ENCODE results near the gene COMMD1. TPM values are rescaled to one million over a fixed set of nuclear protein-coding genes. Genes with fewer than 3 reads are reported as not detected.
"Not testable (repeated sequence)": the region's sequence is repeated elsewhere in the genome, so short reads cannot be mapped to it uniquely, and the experiment has no call there.

Gene COMMD1
- total RNA-seq, 1 donor from 2014 or later, result 33.0 TPM

DNA sequence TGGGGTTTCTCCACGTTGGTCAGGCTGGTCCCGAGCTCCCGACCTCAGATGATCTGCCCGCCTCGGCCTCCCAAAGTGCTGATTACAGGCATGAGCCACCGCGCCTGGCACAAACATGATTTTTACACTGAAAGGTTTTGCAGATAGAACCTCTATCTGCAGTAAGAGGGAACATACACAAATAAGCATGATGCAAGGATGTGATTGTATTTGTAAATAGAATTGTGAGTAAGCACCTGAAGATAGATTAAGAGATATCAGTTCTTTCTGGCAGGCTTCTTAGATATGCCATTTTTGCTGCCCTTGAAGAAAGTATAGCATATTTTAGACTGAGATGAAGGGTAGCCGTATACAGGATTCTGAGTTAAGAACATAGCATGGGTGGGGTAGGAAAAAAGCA is 3.6 kb downstream of the COMMD1 start:
- peaks cover 2% of the 10 kb centered on the region for H3K36me3 Mint-ChIP-seq (ENCODE audit: insufficient read depth)
- no peak for DNase-seq (ENCODE audit: low spot score, unreplicated experiment)
- no peaks in the 10 kb centered on the region for H3K9me3 Mint-ChIP-seq (ENCODE audit: low read depth)
- no peak overlapping the region for H3K27ac Mint-ChIP-seq
- H3K27me3 Mint-ChIP-seq, result no peaks in the 10 kb centered on the region
- peaks cover 3% of the 10 kb centered on the region for H3K4me1 Mint-ChIP-seq (ENCODE audit: low read depth)
- TF ChIP-seq, protein P1, sequence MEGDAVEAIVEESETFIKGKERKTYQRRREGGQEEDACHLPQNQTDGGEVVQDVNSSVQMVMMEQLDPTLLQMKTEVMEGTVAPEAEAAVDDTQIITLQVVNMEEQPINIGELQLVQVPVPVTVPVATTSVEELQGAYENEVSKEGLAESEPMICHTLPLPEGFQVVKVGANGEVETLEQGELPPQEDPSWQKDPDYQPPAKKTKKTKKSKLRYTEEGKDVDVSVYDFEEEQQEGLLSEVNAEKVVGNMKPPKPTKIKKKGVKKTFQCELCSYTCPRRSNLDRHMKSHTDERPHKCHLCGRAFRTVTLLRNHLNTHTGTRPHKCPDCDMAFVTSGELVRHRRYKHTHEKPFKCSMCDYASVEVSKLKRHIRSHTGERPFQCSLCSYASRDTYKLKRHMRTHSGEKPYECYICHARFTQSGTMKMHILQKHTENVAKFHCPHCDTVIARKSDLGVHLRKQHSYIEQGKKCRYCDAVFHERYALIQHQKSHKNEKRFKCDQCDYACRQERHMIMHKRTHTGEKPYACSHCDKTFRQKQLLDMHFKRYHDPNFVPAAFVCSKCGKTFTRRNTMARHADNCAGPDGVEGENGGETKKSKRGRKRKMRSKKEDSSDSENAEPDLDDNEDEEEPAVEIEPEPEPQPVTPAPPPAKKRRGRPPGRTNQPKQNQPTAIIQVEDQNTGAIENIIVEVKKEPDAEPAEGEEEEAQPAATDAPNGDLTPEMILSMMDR (IDR thresholded peaks at IDR 0.05; ENCODE audit: unreplicated experiment), result no peak
- no peak overlapping the region for H3K4me3 Mint-ChIP-seq (ENCODE audit: low read depth)

DNA sequence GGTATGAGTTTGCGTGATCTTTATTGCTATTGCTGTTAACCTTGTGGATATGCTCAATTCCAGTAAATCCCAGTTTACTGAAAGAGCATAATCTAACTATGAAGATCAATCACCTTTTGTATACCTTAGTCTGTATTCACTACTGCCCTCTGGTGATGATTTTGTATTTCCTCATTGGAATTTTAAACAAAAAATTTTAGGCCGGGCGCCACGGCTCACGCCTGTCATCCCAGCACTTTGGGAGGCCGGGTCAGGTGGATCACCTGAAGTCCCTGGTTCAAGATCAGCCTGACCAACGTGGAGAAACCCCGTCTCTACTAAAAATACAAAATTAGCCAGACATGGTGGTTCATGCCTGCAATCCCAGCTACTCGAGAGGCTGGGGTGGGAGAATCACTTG is 5.1 kb downstream of the COMMD1 start:
- Mint-ChIP-seq H3K4me3 (ENCODE audit: low read depth) (no peak overlapping the region), H3K9me3 (ENCODE audit: low read depth) (no peaks in the 10 kb centered on the region), H3K4me1 (ENCODE audit: low read depth) (peaks cover 3% of the 10 kb centered on the region), H3K27ac (no peak overlapping the region), H3K27me3 (no peaks in the 10 kb centered on the region), H3K36me3 (ENCODE audit: insufficient read depth) (peaks cover 2% of the 10 kb centered on the region)
- DNase-seq (ENCODE audit: low spot score, unreplicated experiment), result no peak
- TF ChIP-seq, protein P1 (IDR thresholded peaks at IDR 0.05; ENCODE audit: unreplicated experiment), result peak; percentile 33

DNA sequence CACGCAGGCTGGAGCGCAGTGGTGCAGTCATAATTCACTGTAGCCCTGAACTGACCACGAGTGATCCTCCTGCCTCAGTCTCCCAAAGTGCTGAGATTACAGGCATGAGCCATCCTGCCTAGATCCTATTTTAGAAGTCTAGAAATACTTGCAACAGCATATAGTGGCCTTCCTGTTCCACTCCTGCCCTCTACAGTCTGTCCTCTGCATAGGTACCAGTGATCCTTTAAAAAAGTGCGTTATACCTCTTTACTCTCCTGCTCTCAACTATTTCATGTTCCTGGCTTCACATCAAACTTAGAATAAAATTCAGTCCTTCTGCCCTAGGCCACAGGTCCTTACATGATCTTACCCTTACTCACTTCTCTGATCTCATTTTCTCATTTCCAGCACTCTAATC is 6.0 kb downstream of the COMMD1 start:
- H3K9me3 Mint-ChIP-seq (ENCODE audit: low read depth), result no peaks in the 10 kb centered on the region
- H3K36me3 Mint-ChIP-seq (ENCODE audit: insufficient read depth), result peaks cover 2% of the 10 kb centered on the region
- H3K27ac Mint-ChIP-seq, result no peak overlapping the region
- H3K4me3 Mint-ChIP-seq (ENCODE audit: low read depth), result no peak overlapping the region
- DNase-seq (ENCODE audit: low spot score, unreplicated experiment), result no peak
- H3K4me1 Mint-ChIP-seq (ENCODE audit: low read depth), result no peaks in the 10 kb centered on the region
- TF ChIP-seq, protein P1 (IDR thresholded peaks at IDR 0.05; ENCODE audit: unreplicated experiment), result peak; percentile 31
- H3K27me3 Mint-ChIP-seq, result no peaks in the 10 kb centered on the region

DNA sequence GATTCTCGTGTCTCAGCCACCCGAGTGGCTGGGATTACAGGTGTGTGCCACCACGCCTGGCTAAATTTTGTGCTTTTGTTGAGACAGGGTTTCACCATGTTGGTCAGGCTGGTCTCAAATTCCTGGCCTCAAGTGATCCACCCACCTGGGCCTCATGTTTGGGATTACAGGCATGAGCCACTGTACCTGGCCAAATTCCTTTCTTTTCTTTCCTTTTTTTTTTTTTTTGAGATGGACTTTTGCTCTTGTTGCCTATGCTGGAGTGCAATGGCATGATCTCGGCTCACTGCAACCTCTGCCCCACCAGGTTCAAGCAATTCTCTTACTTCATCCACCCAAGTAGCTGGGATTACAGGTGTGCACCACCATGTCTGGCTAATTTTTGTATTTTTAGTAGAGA is 9.3 kb downstream of the COMMD1 start:
- not testable (repeated sequence) for H3K9me3 Mint-ChIP-seq (ENCODE audit: low read depth); DNase-seq (ENCODE audit: low spot score, unreplicated experiment); H3K36me3 Mint-ChIP-seq (ENCODE audit: insufficient read depth); H3K4me3 Mint-ChIP-seq (ENCODE audit: low read depth); H3K27ac Mint-ChIP-seq; H3K27me3 Mint-ChIP-seq; H3K4me1 Mint-ChIP-seq (ENCODE audit: low read depth)

DNA sequence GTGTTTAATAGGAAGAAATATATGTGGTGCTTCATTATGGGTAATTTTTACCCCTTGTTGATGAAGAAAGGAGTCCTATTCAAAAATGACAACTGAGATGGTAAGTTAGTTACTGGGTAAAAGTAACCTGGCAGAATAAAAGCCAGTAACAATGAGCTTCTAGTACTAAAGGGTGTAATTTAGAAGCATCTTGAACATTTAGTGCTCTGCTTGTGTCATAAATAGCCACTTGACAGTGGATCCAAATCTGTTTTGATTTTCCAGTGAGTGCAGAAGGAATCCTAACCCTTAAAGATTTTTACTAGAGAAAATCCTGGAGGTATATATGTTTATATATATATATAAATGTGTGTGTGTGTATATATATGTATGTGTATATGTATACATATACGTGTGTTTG is 15.1 kb downstream of the COMMD1 start:
- TF ChIP-seq, protein P1 (IDR thresholded peaks at IDR 0.05; ENCODE audit: unreplicated experiment), result no peak
- no peak overlapping the region for H3K27ac Mint-ChIP-seq

DNA sequence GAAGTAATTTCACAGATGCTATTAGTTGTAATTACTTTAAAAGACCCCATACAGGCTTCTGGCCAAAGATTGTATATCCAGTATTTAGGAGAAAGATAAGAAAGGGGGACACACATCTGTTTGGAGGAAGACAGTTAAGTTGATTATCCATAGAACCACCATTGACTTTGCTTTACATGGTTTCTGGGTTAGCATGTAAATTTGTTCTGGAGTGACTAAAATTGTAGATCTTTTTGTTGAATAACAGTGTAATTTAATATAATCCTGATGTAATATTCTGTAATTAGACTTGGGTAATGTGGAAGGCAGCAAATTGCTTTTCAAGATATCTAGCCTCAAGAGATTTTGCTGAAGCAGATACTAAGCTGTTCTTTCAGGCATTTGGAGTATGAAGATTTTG is 17.2 kb downstream of the COMMD1 start:
- H3K9me3 Mint-ChIP-seq (ENCODE audit: low read depth), result peaks cover 3% of the 10 kb centered on the region

More for the DNA sequence above, 15.1 kb downstream of the COMMD1 start:
- Mint-ChIP-seq H3K36me3 (ENCODE audit: insufficient read depth) (peaks cover 10% of the 10 kb centered on the region), H3K4me1 (ENCODE audit: low read depth) (peaks cover 3% of the 10 kb centered on the region), H3K27me3 (no peaks in the 10 kb centered on the region), H3K9me3 (ENCODE audit: low read depth) (peaks cover 3% of the 10 kb centered on the region), H3K4me3 (ENCODE audit: low read depth) (no peak overlapping the region)
- no peak for DNase-seq (ENCODE audit: low spot score, unreplicated experiment)

More for the DNA sequence above, 17.2 kb downstream of the COMMD1 start:
- no peaks in the 10 kb centered on the region for H3K27me3 Mint-ChIP-seq
- no peak for DNase-seq (ENCODE audit: low spot score, unreplicated experiment)
- no peak overlapping the region for H3K27ac Mint-ChIP-seq
- no peak overlapping the region for H3K4me3 Mint-ChIP-seq (ENCODE audit: low read depth)
- peaks cover 5% of the 10 kb centered on the region for H3K4me1 Mint-ChIP-seq (ENCODE audit: low read depth)
- TF ChIP-seq, protein P1 (IDR thresholded peaks at IDR 0.05; ENCODE audit: unreplicated experiment), result no peak
- peaks cover 13% of the 10 kb centered on the region for H3K36me3 Mint-ChIP-seq (ENCODE audit: insufficient read depth)
